HepG2 (cell line): Measurements from ENCODE around the gene SP5. TPM values are rescaled to one million over a fixed set of nuclear protein-coding genes. Genes with fewer than 3 reads are reported as not detected.
A peak's percentile ranks its signal among the peaks of the same experiment; 100 is the strongest.

ENCODE experiments used
- AFF4 ChIP-seq: sonication (generic); formaldehyde crosslinking; IDR thresholded peaks from 2 replicates; pipeline ENCODE4 v1.4.0; 2020; ENCODE audit warnings: missing genetic modification reagents
- FOSL1 ChIP-seq: sonication (generic); formaldehyde crosslinking; IDR thresholded peaks from 2 replicates; pipeline ENCODE4 v1.9.0; 2021; ENCODE audit warnings: missing genetic modification reagents, borderline replicate concordance
- HDAC6 ChIP-seq: fragments of 200-600 bp; sonication (generic); IDR thresholded peaks from 2 replicates; pipeline ENCODE4 v1.7.0; 2017; ENCODE audit warnings: mild to moderate bottlenecking, antibody characterized with exemption, low read length, low read depth
- MXI1 ChIP-seq: IDR thresholded peaks from 3 replicates; pipeline ENCODE4 v1.6.1; 2012; ENCODE audit warnings: low read depth, low read length, inconsistent platforms, borderline replicate concordance
- NFATC3 ChIP-seq: sonication (generic); formaldehyde crosslinking; IDR thresholded peaks from 2 replicates; pipeline ENCODE4 v1.5.1; 2020; ENCODE audit warnings: mild to moderate bottlenecking, missing genetic modification reagents
- POLR2G ChIP-seq: fragments of 200-400 bp; formaldehyde crosslinking; IDR thresholded peaks from 2 replicates; pipeline ENCODE4 v1.6.1; 2018; ENCODE audit warnings: mild to moderate bottlenecking, low read depth, low read length, moderate library complexity
- RORA ChIP-seq: sonication (generic); formaldehyde crosslinking; IDR thresholded peaks from 2 replicates; pipeline ENCODE4 v1.5.0; 2020; ENCODE audit warnings: mild to moderate bottlenecking, missing genetic modification reagents, moderate library complexity
- SIN3B ChIP-seq: fragments of 150-350 bp; IDR thresholded peaks from 2 replicates; pipeline ENCODE4 v1.6.1; 2014; ENCODE audit warnings: low read length
- SNAPC2 ChIP-seq: sonication (generic); formaldehyde crosslinking; IDR thresholded peaks from 2 replicates; pipeline ENCODE4 v1.8.1; 2022; ENCODE audit warnings: mild to moderate bottlenecking, missing genetic modification reagents
- TAF15 ChIP-seq: fragments of 200-400 bp; formaldehyde crosslinking; IDR thresholded peaks from one replicate; pipeline ENCODE4 v1.6.1; 2018; ENCODE audit warnings: mild to moderate bottlenecking, low read depth, low read length; ENCODE audit not compliant: poor library complexity, severe bottlenecking
- ZFAT ChIP-seq: sonication (generic); formaldehyde crosslinking; conservative IDR thresholded peaks from 2 replicates; pipeline ENCODE4 v1.8.1; 2023; ENCODE audit warnings: missing genetic modification reagents, inconsistent platforms
- ZFP41 ChIP-seq: sonication (generic); formaldehyde crosslinking; IDR thresholded peaks from 2 replicates; pipeline ENCODE4 v1.4.0; 2020; ENCODE audit warnings: mild to moderate bottlenecking, missing genetic modification reagents, borderline replicate concordance
- ZKSCAN1 ChIP-seq: fragments of 150-350 bp; IDR thresholded peaks from 2 replicates; pipeline ENCODE4 v1.6.1; 2014; ENCODE audit warnings: low read length
- ZNF143 ChIP-seq: sonication (generic); formaldehyde crosslinking; IDR thresholded peaks from 2 replicates; pipeline ENCODE4 v1.4.0; 2020; ENCODE audit warnings: missing genetic modification reagents
- ZNF430 ChIP-seq: sonication (generic); formaldehyde crosslinking; IDR thresholded peaks from 2 replicates; pipeline ENCODE4 v1.9.0; 2021; ENCODE audit warnings: mild to moderate bottlenecking, missing genetic modification reagents
- ZNF432 ChIP-seq: sonication (generic); formaldehyde crosslinking; IDR thresholded peaks from 2 replicates; pipeline ENCODE4 v1.5.0; 2020; ENCODE audit warnings: missing genetic modification reagents, mild to moderate bottlenecking, borderline replicate concordance
- ZNF576 ChIP-seq: sonication (generic); formaldehyde crosslinking; IDR thresholded peaks from 2 replicates; pipeline ENCODE4 v1.4.0; 2020; ENCODE audit warnings: mild to moderate bottlenecking, missing genetic modification reagents
- ZNF710 ChIP-seq: sonication (generic); formaldehyde crosslinking; IDR thresholded peaks from 2 replicates; pipeline ENCODE4 v1.5.0; 2020; ENCODE audit warnings: mild to moderate bottlenecking, missing genetic modification reagents, borderline replicate concordance
- ZNF768 ChIP-seq: sonication (generic); formaldehyde crosslinking; IDR thresholded peaks from 2 replicates; pipeline ENCODE4 v1.4.0; 2020; ENCODE audit warnings: missing genetic modification reagents
- polyA plus RNA-seq, 8 experiments: library from polyadenylated mRNA; depleted of rRNA in 3 of 8; stranded (reverse) in 7 of 8; unstranded in 1 of 8; fragments of >200 nt; fragmentation: Illumina TruSeq in 4 of 8; extraction: Trizol in 4 of 8; gene quantifications; 2 replicates each; pipeline versions ENCODE4 v1.2.1 to v1.2.3, GENCODE V29; 2011 to 2016; ENCODE audit warnings: low read depth in 4 of 8, missing spikeins in 1 of 8, mixed read lengths in 1 of 8; ENCODE audit not compliant: insufficient read depth in 1 of 8
- total RNA-seq, 5 experiments: library from RNA; depleted of rRNA; stranded (reverse); fragments of >200 nt; fragmentation: Illumina TruSeq; extraction: Trizol; gene quantifications; 2 replicates each; pipeline ENCODE4 v1.2.3, GENCODE V29; 2016; ENCODE audit warnings: low read depth in 1 of 5
- TF ChIP-seq, protein P1 (sequence below): sonication (generic); formaldehyde crosslinking; IDR thresholded peaks from 2 replicates; pipeline ENCODE4 v1.5.1; 2020; ENCODE audit warnings: missing genetic modification reagents, mild to moderate bottlenecking, borderline replicate concordance
- TF ChIP-seq, protein P2 (sequence below): sonication (generic); formaldehyde crosslinking; IDR thresholded peaks from 2 replicates; pipeline ENCODE4 v1.4.0; 2020; ENCODE audit warnings: missing genetic modification reagents

Gene SP5
- total and polyA plus RNA-seq, 2 of the 13 experiments (the other 11 are each of a cell fraction or from before 2014, with no cell fraction given) = 50.8 to 119 TPM

DNA sequence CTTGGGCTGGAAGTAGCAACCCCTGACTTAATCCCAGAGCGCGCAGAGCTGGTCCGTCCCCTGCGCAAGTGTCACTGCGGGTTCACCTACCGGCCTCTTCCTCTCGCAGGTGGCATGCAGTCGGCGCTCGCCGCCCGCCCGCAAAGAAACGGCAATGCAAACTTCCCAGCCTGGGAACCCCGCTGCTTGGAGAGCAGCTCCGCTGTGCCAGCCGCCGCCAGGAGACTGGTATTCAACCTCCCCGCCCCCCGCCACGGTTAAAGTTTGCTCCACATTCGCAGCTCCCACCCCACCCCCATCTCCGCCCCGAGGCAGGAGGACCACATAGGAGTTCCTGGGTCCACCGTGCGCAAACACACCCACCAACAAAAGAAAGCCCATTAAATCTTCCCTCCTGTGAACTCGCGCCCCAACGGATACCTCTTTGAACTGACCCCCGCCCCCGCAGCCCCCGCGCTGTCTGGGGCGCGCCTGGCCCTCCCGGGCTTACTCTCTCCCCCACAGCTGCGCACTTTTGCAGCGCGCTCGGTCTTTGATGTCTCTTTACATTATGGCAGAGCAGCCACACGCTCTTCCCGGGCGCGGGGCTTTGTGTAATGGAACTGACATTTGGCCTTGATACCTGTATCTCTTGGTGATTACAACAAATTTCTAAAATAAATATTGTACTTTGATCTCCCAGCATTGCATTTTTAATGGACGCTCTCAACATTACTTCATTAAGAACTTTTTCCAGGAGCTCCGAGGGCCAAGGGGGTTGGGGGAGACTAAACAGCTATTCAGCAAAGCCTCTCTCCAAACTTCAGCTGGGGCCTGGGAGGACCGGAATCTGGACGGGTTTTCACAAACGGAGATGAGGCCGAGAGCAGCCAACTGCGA is 3.1 kb upstream of the SP5 start (continued):
- TF ChIP-seq RORA (CRISPR knock-in tag) = no peak
- no peak for TF ChIP-seq HDAC6
- no peak; the same call in 1 of the 2 replicates for TF ChIP-seq ZKSCAN1
- TF ChIP-seq POLR2G = peak; percentile 84
- TF ChIP-seq ZNF710 (CRISPR knock-in tag) = peak; percentile 82; the same call in 1 of the 2 replicates
- peak; percentile 52; the same call in 1 of the 2 replicates for TF ChIP-seq ZFAT (CRISPR knock-in tag)
- TF ChIP-seq ZNF432 (CRISPR knock-in tag) = 0 out of 2 replicates have a peak, but pooled peaks have one; percentile 30
- TF ChIP-seq ZFP41 (CRISPR knock-in tag) = no peak
- TF ChIP-seq ZNF768 (CRISPR knock-in tag) = peak; percentile 78; the same call in 1 of the 2 replicates
- TF ChIP-seq, protein P1, sequence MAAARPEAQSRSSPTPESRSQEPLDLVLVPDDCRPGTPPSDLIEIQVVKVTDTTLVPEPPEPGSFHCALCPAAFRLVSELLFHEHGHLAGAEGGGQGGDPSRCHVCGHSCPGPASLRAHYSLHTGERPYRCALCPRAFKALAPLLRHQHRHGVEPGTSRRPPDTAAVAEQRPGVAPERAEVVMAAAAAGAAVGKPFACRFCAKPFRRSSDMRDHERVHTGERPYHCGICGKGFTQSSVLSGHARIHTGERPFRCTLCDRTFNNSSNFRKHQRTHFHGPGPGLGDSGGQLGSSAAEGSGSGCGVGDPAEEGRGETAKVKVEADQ (CRISPR knock-in tag) = peak; percentile 78
- no peak for TF ChIP-seq SIN3B
- peak; percentile 71; the same call in 1 of the 2 replicates for TF ChIP-seq SNAPC2
- no peak for TF ChIP-seq ZNF576
- TF ChIP-seq, protein P2, sequence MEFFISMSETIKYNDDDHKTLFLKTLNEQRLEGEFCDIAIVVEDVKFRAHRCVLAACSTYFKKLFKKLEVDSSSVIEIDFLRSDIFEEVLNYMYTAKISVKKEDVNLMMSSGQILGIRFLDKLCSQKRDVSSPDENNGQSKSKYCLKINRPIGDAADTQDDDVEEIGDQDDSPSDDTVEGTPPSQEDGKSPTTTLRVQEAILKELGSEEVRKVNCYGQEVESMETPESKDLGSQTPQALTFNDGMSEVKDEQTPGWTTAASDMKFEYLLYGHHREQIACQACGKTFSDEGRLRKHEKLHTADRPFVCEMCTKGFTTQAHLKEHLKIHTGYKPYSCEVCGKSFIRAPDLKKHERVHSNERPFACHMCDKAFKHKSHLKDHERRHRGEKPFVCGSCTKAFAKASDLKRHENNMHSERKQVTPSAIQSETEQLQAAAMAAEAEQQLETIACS (CRISPR knock-in tag) = peak; percentile 87
- TF ChIP-seq AFF4 (CRISPR knock-in tag) = peak; percentile 95; the same call in 1 of the 2 replicates
- peak; percentile 16; the same call in 1 of the 2 replicates for TF ChIP-seq FOSL1
- no peak for TF ChIP-seq NFATC3
- no peak for TF ChIP-seq ZNF143 (CRISPR knock-in tag)
- TF ChIP-seq MXI1 = peak; percentile 81; the same call in 2 of the 3 replicates
- TF ChIP-seq ZNF430 (CRISPR knock-in tag) = peak; percentile 93; the same call in 1 of the 2 replicates
- peak; percentile 76 for TF ChIP-seq TAF15
